Stomach (tissue), 4 donors: Measurements from ENCODE around the gene EPHX1.

ENCODE experiments used
- CTCF ChIP-seq, 7 experiments: fragments of 450-650 bp in 4 of 7; fragments of 200-600 bp in 3 of 7; sonication (generic) in 3 of 7; IDR thresholded peaks; one replicate each; pipeline ENCODE4 v1.5.1; 2016 to 2019; ENCODE audit warnings: antibody characterized with exemption in 7 of 7, control low read depth in 2 of 7, mild to moderate bottlenecking in 1 of 7
- EP300 ChIP-seq: sonication (generic); formaldehyde crosslinking; IDR thresholded peaks from one replicate; pipeline ENCODE4 v1.6.1; 2017; ENCODE audit warnings: antibody characterized with exemption
- POLR2A ChIP-seq, 4 donors: fragments of 450-650 bp; IDR thresholded peaks; one replicate each; pipeline ENCODE4 v1.6.1; 2016; ENCODE audit warnings: antibody characterized with exemption in 4 of 4, control low read depth in 2 of 4, mild to moderate bottlenecking in 1 of 4, moderate library complexity in 1 of 4
- POLR2AphosphoS5 ChIP-seq, 3 donors: sonication (generic); formaldehyde crosslinking; IDR thresholded peaks; one replicate each; pipeline ENCODE4 v1.6.1; 2016; ENCODE audit warnings: antibody characterized with exemption in 3 of 3

GRCh38 chr1:225879521-225880221 lies 69.7 kb downstream of the EPHX1 start:
- TF ChIP-seq CTCF (IDR thresholded peaks at IDR 0.05), result no peak
- TF ChIP-seq POLR2A (IDR thresholded peaks at IDR 0.05), result no peak
- TF ChIP-seq POLR2AphosphoS5 (IDR thresholded peaks at IDR 0.05), result peak in 1 of 3 donors; percentile 6
- TF ChIP-seq EP300, result no peak
